GM12878 (cell line): ENCODE results near the gene TAPT1. TPM values are rescaled to one million over a fixed set of nuclear protein-coding genes. Genes with fewer than 3 reads are reported as not detected.

Experiments
- ATAC-seq: fragments of 200-7000 bp; cut with Tn5 transposase; 3 replicates; pipeline ENCODE4 v1.9.1; 2020; ENCODE audit warnings: mild to moderate bottlenecking, moderate library complexity
- BruUV-seq: library from RNA; stranded (reverse); fragments of 400-500 nt; replicated peaks from 2 replicates; lab custom pipeline; 2021; lab: Mats Ljungman, UMichigan
- CTCF ChIA-PET: fragments of 300-600 bp; sonication (Branson Sonifier 250); formaldehyde crosslinking; extraction: SDS; loops from one replicate; lab custom pipeline; 2021; ENCODE audit warnings: inconsistent platforms; lab: Yijun Ruan, JAX
- POLR2A ChIA-PET: fragments of 350-600 bp; formaldehyde crosslinking; extraction: SDS; loops from one replicate; lab custom pipeline; 2021; ENCODE audit warnings: inconsistent platforms; lab: Charles Lee
- RAD21 ChIA-PET: fragments of 300-600 bp; sonication (Branson Sonifier 250); formaldehyde crosslinking; loops from one replicate; lab custom pipeline; 2023; ENCODE audit warnings: antibody characterized with exemption; ENCODE audit not compliant: unreplicated experiment; lab: Charles Lee
- SMC1A ChIA-PET: fragments of 300-600 bp; sonication (Branson Sonifier 250); formaldehyde crosslinking; loops from one replicate; lab custom pipeline; 2023; ENCODE audit not compliant: unreplicated experiment, uncharacterized antibody; lab: Charles Lee
- DNase-seq: peaks from one replicate; pipeline ENCODE4 v3.0.0-alpha.2; 2011; ENCODE audit warnings: low read depth, low spot score
- FAIRE-seq: peaks from 3 replicates; lab custom pipeline; 2011; peaks lifted over from hg19 to GRCh38; lab: Jason Lieb, UNC
- H2AFZ ChIP-seq: 2 replicates; pipeline ENCODE4 v1.6.0; 2011; ENCODE audit warnings: low read depth, low read length, control low read depth; ENCODE audit not compliant: control insufficient read depth
- H3K27ac ChIP-seq: 2 replicates; pipeline ENCODE4 v1.5.1; 2011; ENCODE audit warnings: control low read depth; ENCODE audit not compliant: control insufficient read depth, insufficient read depth
- H3K27me3 ChIP-seq, 2 experiments: replicated peaks in 1 of 2; 2 replicates each; pipeline versions ENCODE4 v1.6.0 to v1.6.1; 2011; ENCODE audit warnings: low read length in 1 of 2; ENCODE audit not compliant: control insufficient read depth in 2 of 2, insufficient read depth in 2 of 2
- H3K36me3 ChIP-seq, 2 experiments: 2 replicates each; pipeline ENCODE4 v1.5.1; 2011; ENCODE audit warnings: low read length in 1 of 2; ENCODE audit not compliant: control insufficient read depth in 2 of 2, insufficient read depth in 2 of 2
- H3K4me1 ChIP-seq: 2 replicates; pipeline ENCODE4 v1.6.1; 2011; ENCODE audit warnings: mild to moderate bottlenecking, low read length, moderate library complexity, mixed read lengths; ENCODE audit not compliant: control insufficient read depth, insufficient read depth
- H3K4me2 ChIP-seq: 2 replicates; pipeline ENCODE4 v1.6.0; 2011; ENCODE audit warnings: control low read depth; ENCODE audit not compliant: control insufficient read depth, insufficient read depth
- H3K4me3 ChIP-seq: fragments of 200-600 bp; sonication (generic); 2 replicates; pipeline ENCODE4 v1.5.1; 2016
- H3K79me2 ChIP-seq: 2 replicates; pipeline ENCODE4 v1.6.0; 2011; ENCODE audit warnings: low read length; ENCODE audit not compliant: control insufficient read depth, insufficient read depth
- H3K9ac ChIP-seq: 2 replicates; pipeline ENCODE4 v1.8.0; 2011; ENCODE audit warnings: low read length, control low read depth, mixed read lengths; ENCODE audit not compliant: control insufficient read depth, insufficient read depth
- H3K9me3 ChIP-seq: replicated peaks from 3 replicates; pipeline ENCODE4 v1.5.1; 2011; ENCODE audit warnings: mild to moderate bottlenecking, low read length; ENCODE audit not compliant: control insufficient read depth, insufficient read depth
- H4K20me1 ChIP-seq: 2 replicates; pipeline ENCODE4 v1.6.0; 2011; ENCODE audit not compliant: control insufficient read depth, insufficient read depth
- HDAC2 ChIP-seq: fragments of 200-600 bp; sonication (generic); IDR thresholded peaks from 2 replicates; pipeline ENCODE4 v1.6.1; 2017
- KAT2A ChIP-seq: conservative IDR thresholded peaks from 2 replicates; pipeline ENCODE4 v1.6.1; 2011; ENCODE audit warnings: low read depth, low read length; ENCODE audit not compliant: control insufficient read depth
- KLF5 ChIP-seq: fragments of 450-650 bp; IDR thresholded peaks from 2 replicates; pipeline ENCODE4 v1.6.1; 2014; ENCODE audit warnings: mild to moderate bottlenecking; ENCODE audit not compliant: partially characterized antibody
- NBN ChIP-seq: fragments of 450-650 bp; IDR thresholded peaks from 2 replicates; pipeline ENCODE4 v1.6.1; 2016
- PAX5 ChIP-seq: IDR thresholded peaks from 2 replicates; pipeline ENCODE4 v1.6.1; 2011; ENCODE audit warnings: low read depth, low read length, borderline replicate concordance
- POLR2A ChIP-seq: IDR thresholded peaks from 2 replicates; pipeline ENCODE4 v1.6.1; 2011; ENCODE audit warnings: low read depth, mild to moderate bottlenecking, low read length
- POLR2AphosphoS5 ChIP-seq: IDR thresholded peaks from 2 replicates; pipeline ENCODE4 v1.6.1; 2011; ENCODE audit warnings: mild to moderate bottlenecking, low read length, inconsistent platforms
- RAD21 ChIP-seq: IDR thresholded peaks from 2 replicates; pipeline ENCODE4 v1.6.1; 2011; ENCODE audit warnings: mild to moderate bottlenecking, low read depth, low read length, moderate library complexity; ENCODE audit not compliant: insufficient read depth
- SPI1 ChIP-seq: IDR thresholded peaks from 2 replicates; pipeline ENCODE4 v1.6.1; 2011; ENCODE audit warnings: low read depth, mild to moderate bottlenecking, low read length, moderate library complexity, borderline replicate concordance; ENCODE audit not compliant: insufficient read depth
- STAT3 ChIP-seq: IDR thresholded peaks from 2 replicates; pipeline ENCODE4 v1.6.1; 2011; ENCODE audit warnings: low read depth, low read length, improper control_type of control experiment
- TARDBP ChIP-seq: IDR thresholded peaks from 2 replicates; pipeline ENCODE4 v1.6.1; 2016; ENCODE audit warnings: borderline replicate concordance
- ZNF274 ChIP-seq: IDR thresholded peaks from one replicate; pipeline ENCODE4 v1.8.0; 2011; ENCODE audit not compliant: insufficient read length, insufficient read depth
- WGBS: methylation state at CpG from one replicate; pipeline ENCODE4 v1.1.6; 2016; ENCODE audit warnings: low lambda C conversion rate; ENCODE audit not compliant: insufficient replicate concordance, insufficient coverage; ENCODE audit errors: missing lambda C conversion rate; 5-methylcytosine and 5-hydroxymethylcytosine counted together
- in situ Hi-C: fragments of 300-500 bp; cut with MboI; formaldehyde crosslinking; loops from 9 replicates; pipeline ENCODE4 v1.14.3; 2018; ENCODE audit warnings: mixed read lengths
- intact Hi-C: fragments of 100-400 bp; cut with micrococcal nuclease; formaldehyde crosslinking; loops from one replicate; pipeline ENCODE4 v1.14.2; 2022; ENCODE audit not compliant: unreplicated experiment
- polyA plus RNA-seq, 11 experiments: library from polyadenylated mRNA; depleted of rRNA in 4 of 11; unstranded in 6 of 11; stranded (reverse) in 5 of 11; fragments of >200 nt; fragmentation: Nextera tagmentation in 4 of 11; fragmentation: Illumina TruSeq in 1 of 11; extraction: Ambion mirVana in 4 of 11; extraction: Trizol in 1 of 11; gene quantifications; 1 replicate in 1 of 11; 2 replicates in 10 of 11; pipeline versions ENCODE4 v1.2.1 to v1.2.3, GENCODE V29; 2011 to 2016; ENCODE audit warnings: inconsistent platforms in 2 of 11, missing spikeins in 2 of 11, low read depth in 1 of 11
- total RNA-seq, 4 experiments: library from RNA; depleted of rRNA in 3 of 4; stranded (reverse); fragments of >200 nt in 3 of 4; fragmentation: Illumina TruSeq in 1 of 4; extraction: Trizol in 1 of 4; gene quantifications; 2 replicates each; pipeline versions ENCODE4 v1.2.1 to v1.2.3, GENCODE V29; 2013 to 2021
- TF ChIP-seq, protein P1 (sequence below): fragments of 450-650 bp; IDR thresholded peaks from 2 replicates; pipeline ENCODE4 v1.6.1; 2017; ENCODE audit warnings: mild to moderate bottlenecking, moderate library complexity

TAPT1 gene
- total and polyA plus RNA-seq, 10 of the 15 experiments (the other 5 are each of a cell fraction or from before 2014, with no cell fraction given) = 0.91 to 23.3 (median 9.5) TPM

DNA sequence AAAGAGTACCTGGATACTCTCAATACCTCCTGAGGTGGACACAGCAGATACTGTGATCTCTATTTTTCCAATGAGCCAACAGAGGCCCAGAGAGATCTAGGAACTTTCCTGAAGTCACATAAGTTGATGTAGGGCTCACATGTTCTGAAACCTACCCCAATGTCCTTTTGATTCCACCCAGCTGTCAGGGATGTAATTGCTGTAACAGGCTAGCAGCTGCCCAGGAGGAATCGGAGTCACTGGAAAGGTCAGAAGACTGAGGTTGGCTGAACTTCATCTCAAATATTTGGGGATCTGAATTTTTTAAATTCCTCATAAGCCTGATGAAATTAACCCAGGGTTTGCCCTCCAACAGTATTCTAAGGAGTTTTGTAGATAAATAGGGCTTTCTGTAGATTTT is 90.0 kb downstream of the TAPT1 start:
- no peaks in the 10 kb centered on the region; a peak in 1 of 4 replicates for H3K27me3 ChIP-seq
- FAIRE-seq (no peak), DNase-seq (no peak), ATAC-seq (no peak)
- ChIA-PET POLR2A (no interaction called here), CTCF (interaction anchor here (1.3 kb wide), 1 partner anchor 8 kb away, joined by 5 read pairs; no protein-coding TSS in a partner anchor), RAD21 (no interaction called here), SMC1A (no interaction called here)
- H3K79me2 ChIP-seq = no peaks in the 10 kb centered on the region
- in situ Hi-C loops (no loop called here), intact Hi-C loops (no loop called here)
- H3K36me3 ChIP-seq = no peaks in the 10 kb centered on the region
- H3K4me3 ChIP-seq = no peak overlapping the region
- H3K4me1 ChIP-seq = no peaks in the 10 kb centered on the region
- no peak overlapping the region for H3K27ac ChIP-seq
- H4K20me1 ChIP-seq = no peaks in the 10 kb centered on the region
- H2AFZ ChIP-seq = no peak overlapping the region
- H3K9ac ChIP-seq = no peak overlapping the region
- TF ChIP-seq KAT2A (no peak), PAX5 (no peak), KLF5 (no peak), STAT3 (no peak), POLR2A (no peak), ZNF274 (no peak), SPI1 (no peak), TARDBP (no peak), NBN (no peak), POLR2AphosphoS5 (no peak), HDAC2 (no peak), RAD21 (no peak)
- TF ChIP-seq, protein P1, sequence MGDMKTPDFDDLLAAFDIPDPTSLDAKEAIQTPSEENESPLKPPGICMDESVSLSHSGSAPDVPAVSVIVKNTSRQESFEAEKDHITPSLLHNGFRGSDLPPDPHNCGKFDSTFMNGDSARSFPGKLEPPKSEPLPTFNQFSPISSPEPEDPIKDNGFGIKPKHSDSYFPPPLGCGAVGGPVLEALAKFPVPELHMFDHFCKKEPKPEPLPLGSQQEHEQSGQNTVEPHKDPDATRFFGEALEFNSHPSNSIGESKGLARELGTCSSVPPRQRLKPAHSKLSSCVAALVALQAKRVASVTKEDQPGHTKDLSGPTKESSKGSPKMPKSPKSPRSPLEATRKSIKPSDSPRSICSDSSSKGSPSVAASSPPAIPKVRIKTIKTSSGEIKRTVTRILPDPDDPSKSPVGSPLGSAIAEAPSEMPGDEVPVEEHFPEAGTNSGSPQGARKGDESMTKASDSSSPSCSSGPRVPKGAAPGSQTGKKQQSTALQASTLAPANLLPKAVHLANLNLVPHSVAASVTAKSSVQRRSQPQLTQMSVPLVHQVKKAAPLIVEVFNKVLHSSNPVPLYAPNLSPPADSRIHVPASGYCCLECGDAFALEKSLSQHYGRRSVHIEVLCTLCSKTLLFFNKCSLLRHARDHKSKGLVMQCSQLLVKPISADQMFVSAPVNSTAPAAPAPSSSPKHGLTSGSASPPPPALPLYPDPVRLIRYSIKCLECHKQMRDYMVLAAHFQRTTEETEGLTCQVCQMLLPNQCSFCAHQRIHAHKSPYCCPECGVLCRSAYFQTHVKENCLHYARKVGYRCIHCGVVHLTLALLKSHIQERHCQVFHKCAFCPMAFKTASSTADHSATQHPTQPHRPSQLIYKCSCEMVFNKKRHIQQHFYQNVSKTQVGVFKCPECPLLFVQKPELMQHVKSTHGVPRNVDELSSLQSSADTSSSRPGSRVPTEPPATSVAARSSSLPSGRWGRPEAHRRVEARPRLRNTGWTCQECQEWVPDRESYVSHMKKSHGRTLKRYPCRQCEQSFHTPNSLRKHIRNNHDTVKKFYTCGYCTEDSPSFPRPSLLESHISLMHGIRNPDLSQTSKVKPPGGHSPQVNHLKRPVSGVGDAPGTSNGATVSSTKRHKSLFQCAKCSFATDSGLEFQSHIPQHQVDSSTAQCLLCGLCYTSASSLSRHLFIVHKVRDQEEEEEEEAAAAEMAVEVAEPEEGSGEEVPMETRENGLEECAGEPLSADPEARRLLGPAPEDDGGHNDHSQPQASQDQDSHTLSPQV = no peak
- H3K4me2 ChIP-seq = no peak overlapping the region
- BruUV-seq = no TSS peak
- WGBS = 0% methylated on average over 1 of the region's 1 CpG
- H3K9me3 ChIP-seq = no peaks in the 10 kb centered on the region; the same call in 2 of the 3 replicates
